H1 (cell line): ENCODE results near the gene MYO7B. TPM values are rescaled to one million over a fixed set of nuclear protein-coding genes. Genes with fewer than 3 reads are reported as not detected.

Source experiments
- CTCF ChIA-PET: fragments of 300-600 bp; sonication (Branson Sonifier 250); formaldehyde crosslinking; loops from one replicate; lab custom pipeline; 2021; ENCODE audit not compliant: partially characterized antibody; lab: Charles Lee
- POLR2A ChIA-PET: fragments of 300-600 bp; sonication (Branson Sonifier 250); formaldehyde crosslinking; loops from one replicate; lab custom pipeline; 2021; ENCODE audit warnings: inconsistent platforms; ENCODE audit not compliant: partially characterized antibody; lab: Charles Lee
- DNase-seq, 2 experiments: peaks; one replicate each; pipeline versions ENCODE4 v3.0.0 to v3.0.0-alpha.2; 2010 to 2022; ENCODE audit warnings: low spot score in 2 of 2, low read depth in 1 of 2, mixed read lengths in 1 of 2
- FAIRE-seq: peaks from 2 replicates; lab custom pipeline; 2011; peaks lifted over from hg19 to GRCh38; lab: Jason Lieb, UNC
- H2AFZ ChIP-seq: 2 replicates; pipeline ENCODE4 v1.8.1; 2012; ENCODE audit warnings: low read length, inconsistent platforms
- H2AK5ac ChIP-seq: 2 replicates; pipeline ENCODE4 v1.6.1; 2013; ENCODE audit warnings: low read depth, low read length
- H2BK120ac ChIP-seq: replicated peaks from 2 replicates; pipeline ENCODE3; 2013; ENCODE audit warnings: low read depth, low read length, inconsistent platforms
- H2BK12ac ChIP-seq: 2 replicates; pipeline ENCODE4 v1.6.1; 2013; ENCODE audit warnings: low read depth, low read length
- H2BK15ac ChIP-seq: 2 replicates; pipeline ENCODE4 v1.6.1; 2013; ENCODE audit warnings: low read length
- H2BK20ac ChIP-seq: 2 replicates; pipeline ENCODE4 v1.6.1; 2013; ENCODE audit warnings: low read length
- H2BK5ac ChIP-seq: 2 replicates; pipeline ENCODE4 v1.6.1; 2013; ENCODE audit warnings: low read depth, low read length
- H3K14ac ChIP-seq: 2 replicates; pipeline ENCODE4 v1.6.1; 2013; ENCODE audit warnings: inconsistent platforms; ENCODE audit not compliant: insufficient read length
- H3K18ac ChIP-seq: 2 replicates; pipeline ENCODE4 v1.6.1; 2013; ENCODE audit warnings: low read length; ENCODE audit errors: extremely low read depth
- H3K23ac ChIP-seq: 2 replicates; pipeline ENCODE4 v1.6.1; 2013; ENCODE audit warnings: inconsistent platforms; ENCODE audit not compliant: insufficient read length
- H3K23me2 ChIP-seq: 2 replicates; pipeline ENCODE4 v1.6.1; 2013; ENCODE audit warnings: low read depth, low read length
- H3K27ac ChIP-seq: 2 replicates; pipeline ENCODE4 v1.6.1; 2011; ENCODE audit warnings: low read depth, low read length, inconsistent platforms
- H3K27me3 ChIP-seq, 4 experiments: replicated peaks in 1 of 4; 1 replicate in 1 of 4; 2 replicates in 3 of 4; pipeline versions ENCODE4 v1.6.1 to v1.8.1; 2011 to 2013; ENCODE audit warnings: low read length in 3 of 4, mild to moderate bottlenecking in 3 of 4, inconsistent platforms in 2 of 4, mixed read lengths in 2 of 4, moderate library complexity in 1 of 4; ENCODE audit not compliant: control insufficient read depth in 3 of 4, insufficient read depth in 3 of 4; ENCODE audit errors: extremely low read depth in 1 of 4
- H3K36me3 ChIP-seq, 4 experiments: 2 replicates each; pipeline versions ENCODE4 v1.6.1 to v1.8.1; 2011 to 2013; ENCODE audit warnings: mild to moderate bottlenecking in 4 of 4, low read length in 3 of 4, moderate library complexity in 2 of 4, control low read depth in 1 of 4, inconsistent platforms in 1 of 4; ENCODE audit not compliant: insufficient read depth in 4 of 4, control insufficient read depth in 2 of 4
- H3K4ac ChIP-seq: replicated peaks from 2 replicates; pipeline ENCODE3; 2013; ENCODE audit warnings: low read length, low read depth, mixed read lengths, inconsistent platforms; ENCODE audit not compliant: insufficient read length
- H3K4me1 ChIP-seq, 4 experiments: replicated peaks in 1 of 4; 1 replicate in 1 of 4; 2 replicates in 3 of 4; pipeline versions ENCODE4 v1.6.1 to v1.8.1; 2011 to 2013; ENCODE audit warnings: low read length in 3 of 4, inconsistent platforms in 2 of 4, mixed read lengths in 1 of 4; ENCODE audit not compliant: insufficient read depth in 4 of 4, control insufficient read depth in 3 of 4
- H3K4me2 ChIP-seq, 2 experiments: 2 replicates each; pipeline versions ENCODE4 v1.6.1 to v1.8.1; 2011 to 2013; ENCODE audit warnings: low read depth in 2 of 2, low read length in 2 of 2, control low read depth in 1 of 2, inconsistent platforms in 1 of 2, mild to moderate bottlenecking in 1 of 2; ENCODE audit not compliant: insufficient read depth in 1 of 2
- H3K4me3 ChIP-seq, 4 experiments: fragments of 200-600, 300-600 bp in 1 of 4; sonication (generic), shearing (Covaris generic), sonication (Bioruptor Twin) in 1 of 4; 2 replicates each; pipeline versions ENCODE4 v1.5.1 to v1.8.1; 2011 to 2016; ENCODE audit warnings: low read length in 4 of 4, low read depth in 3 of 4, control low read depth in 2 of 4, inconsistent platforms in 2 of 4, mild to moderate bottlenecking in 2 of 4, mixed read lengths in 1 of 4, moderate library complexity in 1 of 4; ENCODE audit not compliant: insufficient read depth in 2 of 4; ENCODE audit errors: extremely low read depth in 1 of 4
- H3K56ac ChIP-seq: replicated peaks from 2 replicates; pipeline ENCODE3; 2013; ENCODE audit warnings: low read depth, mild to moderate bottlenecking, mixed read lengths, low read length, inconsistent platforms; ENCODE audit not compliant: insufficient read length
- H3K79me1 ChIP-seq: 2 replicates; pipeline ENCODE4 v1.6.1; 2013; ENCODE audit warnings: low read depth, low read length, control low read depth
- H3K79me2 ChIP-seq, 2 experiments: 2 replicates each; pipeline versions ENCODE4 v1.6.1 to v1.8.1; 2012 to 2013; ENCODE audit warnings: low read length in 2 of 2, mild to moderate bottlenecking in 2 of 2, inconsistent platforms in 1 of 2; ENCODE audit not compliant: insufficient read depth in 2 of 2, control insufficient read depth in 1 of 2
- H3K9ac ChIP-seq, 4 experiments: replicated peaks in 1 of 4; 1 replicate in 1 of 4; 2 replicates in 3 of 4; pipeline versions ENCODE4 v1.6.1 to v1.8.1; 2011 to 2013; ENCODE audit warnings: low read depth in 3 of 4, low read length in 3 of 4, control low read depth in 2 of 4, mild to moderate bottlenecking in 2 of 4, moderate library complexity in 2 of 4, inconsistent platforms in 1 of 4; ENCODE audit errors: extremely low read depth in 1 of 4
- H3K9me3 ChIP-seq, 2 experiments: 2 replicates each; pipeline versions ENCODE4 v1.6.1 to v1.8.1; 2012 to 2013; ENCODE audit warnings: mild to moderate bottlenecking in 2 of 2, moderate library complexity in 2 of 2, control low read depth in 1 of 2, inconsistent platforms in 1 of 2, low read depth in 1 of 2, low read length in 1 of 2, mixed read lengths in 1 of 2; ENCODE audit not compliant: insufficient read depth in 2 of 2
- H4K20me1 ChIP-seq, 2 experiments: replicated peaks in 1 of 2; 2 replicates each; pipeline versions ENCODE3 to v1.8.1; 2011 to 2013; ENCODE audit warnings: inconsistent platforms in 2 of 2, low read length in 2 of 2, mild to moderate bottlenecking in 1 of 2; ENCODE audit not compliant: insufficient read depth in 2 of 2, control insufficient read depth in 1 of 2
- H4K5ac ChIP-seq: 2 replicates; pipeline ENCODE4 v1.6.1; 2013; ENCODE audit warnings: low read length, low read depth, mixed read lengths, inconsistent platforms; ENCODE audit not compliant: insufficient read length
- H4K8ac ChIP-seq: 2 replicates; pipeline ENCODE4 v1.8.0; 2013; ENCODE audit warnings: mild to moderate bottlenecking, moderate library complexity, low read length, inconsistent platforms; ENCODE audit not compliant: insufficient read depth; ENCODE audit errors: extremely low read depth
- H4K91ac ChIP-seq: replicated peaks from 2 replicates; pipeline ENCODE3; 2013; ENCODE audit warnings: low read length, mixed read lengths, inconsistent platforms; ENCODE audit not compliant: insufficient read length
- BACH1 ChIP-seq: IDR thresholded peaks from 2 replicates; pipeline ENCODE4 v1.6.1; 2012; ENCODE audit warnings: low read length, improper control_type of control experiment
- BRCA1 ChIP-seq: IDR thresholded peaks from 2 replicates; pipeline ENCODE4 v1.6.1; 2012; ENCODE audit warnings: low read depth, low read length, improper control_type of control experiment
- CREB1 ChIP-seq: IDR thresholded peaks from 2 replicates; pipeline ENCODE4 v1.6.1; 2012; ENCODE audit warnings: inconsistent platforms
- JUN ChIP-seq: IDR thresholded peaks from 2 replicates; pipeline ENCODE4 v1.6.1; 2011; ENCODE audit warnings: low read depth, mild to moderate bottlenecking, improper control_type of control experiment, low read length
- POLR2A ChIP-seq, 2 experiments: IDR thresholded peaks; 1 replicate in 1 of 2; 2 replicates in 1 of 2; pipeline ENCODE4 v1.6.1; 2011; ENCODE audit warnings: low read depth in 2 of 2, low read length in 2 of 2, mild to moderate bottlenecking in 2 of 2; ENCODE audit errors: control extremely low read depth in 1 of 2
- SAP30 ChIP-seq: fragments of 300-600 bp; sonication (generic); IDR thresholded peaks from 2 replicates; pipeline ENCODE4 v1.7.1; 2012; ENCODE audit warnings: low read length, moderate library complexity, mild to moderate bottlenecking, inconsistent platforms; ENCODE audit not compliant: insufficient read depth, insufficient replicate concordance
- SIX5 ChIP-seq: IDR thresholded peaks from 2 replicates; pipeline ENCODE4 v1.6.1; 2011; ENCODE audit warnings: mild to moderate bottlenecking, low read depth, low read length
- SUZ12 ChIP-seq: fragments of 200-600 bp; sonication (generic); IDR thresholded peaks from 2 replicates; pipeline ENCODE4 v1.6.1; 2012; ENCODE audit warnings: mild to moderate bottlenecking, inconsistent platforms, low read length, moderate library complexity, mixed read lengths
- TAF1 ChIP-seq: IDR thresholded peaks from 2 replicates; pipeline ENCODE4 v1.6.1; 2011; ENCODE audit warnings: mild to moderate bottlenecking, low read depth, low read length
- TBP ChIP-seq: IDR thresholded peaks from 2 replicates; pipeline ENCODE4 v1.6.1; 2011; ENCODE audit warnings: low read depth, low read length, improper control_type of control experiment
- YY1 ChIP-seq: IDR thresholded peaks from 2 replicates; pipeline ENCODE4 v1.6.1; 2011; ENCODE audit warnings: low read depth, mild to moderate bottlenecking, low read length
- WGBS, 2 experiments: shearing (Covaris generic) in 1 of 2; methylation state at CpG; one replicate each; pipeline versions ENCODE4 v1.1.6 to v1.1.7; 2013 to 2015; ENCODE audit warnings: low lambda C conversion rate in 2 of 2, mixed read lengths in 2 of 2, inconsistent platforms in 1 of 2, low coverage in 1 of 2, missing lambda C conversion rate in 1 of 2; ENCODE audit not compliant: insufficient replicate concordance in 2 of 2, insufficient coverage in 1 of 2, insufficient read length in 1 of 2; ENCODE audit errors: extremely low coverage in 1 of 2, missing lambda C conversion rate in 1 of 2; 5-methylcytosine and 5-hydroxymethylcytosine counted together
- polyA plus RNA-seq, 7 experiments: library from polyadenylated mRNA; depleted of rRNA in 3 of 7; stranded (reverse) in 5 of 7; unstranded in 2 of 7; fragments of >200 nt in 5 of 7; fragments of 200-250 nt in 2 of 7; gene quantifications; 1 replicate in 5 of 7; 2 replicates in 1 of 7; 4 replicates in 1 of 7; pipeline versions ENCODE4 v1.2.1 to v1.2.3, GENCODE V29; 2011 to 2013; ENCODE audit warnings: missing spikeins in 2 of 7, mixed read lengths in 2 of 7
- total RNA-seq: library from RNA; stranded (reverse); fragmentation: NEBNext Ultra II Directional; extraction: Animal tissue kit (Norgen Biotek cat#: 25700); gene quantifications from 2 replicates; pipeline ENCODE4 v1.2.1, GENCODE V29; 2021
- TF ChIP-seq, protein P1 (sequence below): IDR thresholded peaks from 2 replicates; pipeline ENCODE4 v1.6.1; 2012; ENCODE audit warnings: low read length, inconsistent platforms
- TF ChIP-seq, protein P2 (sequence below): IDR thresholded peaks from 2 replicates; pipeline ENCODE4 v1.6.1; 2011; ENCODE audit warnings: low read length, improper control_type of control experiment

The MYO7B gene
- total and polyA plus RNA-seq, 2 of the 8 experiments (the other 6 are each of a cell fraction or from before 2014, with no cell fraction given): not detected

GRCh38 chr2:127589358-127589757 lies 53.9 kb downstream of the MYO7B start:
- Histone ChIP-seq H3K18ac (no peak overlapping the region), H2BK120ac (no peak overlapping the region), H4K5ac (no peak overlapping the region), H3K4ac (no peak overlapping the region), H4K8ac (no peak overlapping the region), H3K79me1 (no peaks in the 10 kb centered on the region), H2BK12ac (no peak overlapping the region), H3K4me3 (no peak overlapping the region), H3K36me3 (no peaks in the 10 kb centered on the region), H3K9ac (no peak overlapping the region), H3K23ac (no peak overlapping the region), H4K91ac (no peak overlapping the region), H3K4me1 (peaks cover 0 to 4% (median 0%) of the 10 kb centered on the region in 4 experiments; a peak in 1 of 7 replicates), H3K56ac (no peak overlapping the region), H3K23me2 (peaks cover 10% of the 10 kb centered on the region; the same call in 1 of the 2 replicates), H2BK5ac (no peak overlapping the region), H3K4me2 (no peak overlapping the region), H3K27ac (no peak overlapping the region), H3K79me2 (no peaks in the 10 kb centered on the region), H2BK15ac (no peak overlapping the region), H3K9me3 (no peaks in the 10 kb centered on the region), H2BK20ac (no peak overlapping the region), H2AK5ac (no peak overlapping the region), H3K14ac (no peak overlapping the region), H4K20me1 (no peaks in the 10 kb centered on the region), H2AFZ (no peak overlapping the region), H3K27me3 (no peaks in the 10 kb centered on the region)
- FAIRE-seq: no peak
- POLR2A ChIA-PET: no interaction called here
- CTCF ChIA-PET: interaction anchor here (2.7 to 7.0 kb wide), 3 partner anchors 30 to 60 kb away, joined by 13 to 160 read pairs (median 59); partner anchors contain the start of gene GPR17
- no peak for DNase-seq
- 71% methylated on average over 2 of the region's 3 CpGs; no CpG with 5 or more reads in 1 of the 2 experiments for WGBS, 2 experiments
- TF ChIP-seq CREB1 (no peak), SIX5 (no peak), BRCA1 (no peak), YY1 (no peak), SAP30 (no peak), JUN (no peak), SUZ12 (no peak), BACH1 (no peak), TAF1 (no peak), TBP (no peak), POLR2A (IDR thresholded peaks at IDR 0.05; ENCODE audit: control extremely low read depth in 1 of 2, low read depth in 2 of 2, low read length in 2 of 2) (no peak)
- TF ChIP-seq, protein P1, sequence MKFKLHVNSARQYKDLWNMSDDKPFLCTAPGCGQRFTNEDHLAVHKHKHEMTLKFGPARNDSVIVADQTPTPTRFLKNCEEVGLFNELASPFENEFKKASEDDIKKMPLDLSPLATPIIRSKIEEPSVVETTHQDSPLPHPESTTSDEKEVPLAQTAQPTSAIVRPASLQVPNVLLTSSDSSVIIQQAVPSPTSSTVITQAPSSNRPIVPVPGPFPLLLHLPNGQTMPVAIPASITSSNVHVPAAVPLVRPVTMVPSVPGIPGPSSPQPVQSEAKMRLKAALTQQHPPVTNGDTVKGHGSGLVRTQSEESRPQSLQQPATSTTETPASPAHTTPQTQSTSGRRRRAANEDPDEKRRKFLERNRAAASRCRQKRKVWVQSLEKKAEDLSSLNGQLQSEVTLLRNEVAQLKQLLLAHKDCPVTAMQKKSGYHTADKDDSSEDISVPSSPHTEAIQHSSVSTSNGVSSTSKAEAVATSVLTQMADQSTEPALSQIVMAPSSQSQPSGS: no peak
- TF ChIP-seq, protein P2, sequence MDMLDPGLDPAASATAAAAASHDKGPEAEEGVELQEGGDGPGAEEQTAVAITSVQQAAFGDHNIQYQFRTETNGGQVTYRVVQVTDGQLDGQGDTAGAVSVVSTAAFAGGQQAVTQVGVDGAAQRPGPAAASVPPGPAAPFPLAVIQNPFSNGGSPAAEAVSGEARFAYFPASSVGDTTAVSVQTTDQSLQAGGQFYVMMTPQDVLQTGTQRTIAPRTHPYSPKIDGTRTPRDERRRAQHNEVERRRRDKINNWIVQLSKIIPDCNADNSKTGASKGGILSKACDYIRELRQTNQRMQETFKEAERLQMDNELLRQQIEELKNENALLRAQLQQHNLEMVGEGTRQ: no peak
